ENCODE measurements around the gene MANSC1. TPM values are rescaled to one million over a fixed set of nuclear protein-coding genes. Genes with fewer than 3 reads are reported as not detected.

Gene MANSC1
- total RNA-seq, 1 donor from 2014 or later: 0.79 TPM

DNA sequence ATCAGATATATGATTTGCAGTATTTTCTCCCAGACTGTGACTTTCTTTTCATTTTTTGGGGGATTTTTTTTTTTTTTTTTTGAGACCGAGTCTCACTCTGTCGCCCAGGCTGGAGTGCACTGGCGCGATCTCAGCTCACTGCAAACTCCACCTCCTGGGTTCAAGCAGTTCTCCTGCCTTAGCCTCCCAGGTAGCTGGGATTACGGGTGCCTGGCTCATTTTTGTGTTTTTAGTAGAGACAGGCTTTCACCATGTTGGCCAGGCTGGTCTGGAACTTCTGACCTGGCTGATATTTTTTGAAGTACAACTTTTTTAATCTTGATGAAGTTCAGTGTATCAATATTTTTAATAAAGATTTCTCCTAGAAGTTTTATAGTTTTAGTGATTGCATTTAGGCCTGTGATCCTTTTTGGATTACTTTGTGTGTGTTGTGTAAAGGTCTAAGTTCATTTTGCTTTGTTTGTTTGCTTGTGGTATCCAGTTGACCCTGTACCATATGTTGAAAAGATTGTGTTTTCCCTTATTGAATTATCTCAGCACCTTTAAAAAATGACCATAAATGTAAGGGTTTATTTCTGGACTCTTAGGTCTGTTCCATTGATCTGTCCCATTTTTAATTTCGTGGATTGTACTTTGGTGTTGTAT, 31.0 kb upstream of the MANSC1 start:
- Histone ChIP-seq H3K36me3 (ENCODE audit: control insufficient read depth, insufficient read depth, low read length) (peaks cover 1% of the 10 kb centered on the region), H3K4me3 (ENCODE audit: low read depth, low read length) (no peak overlapping the region), H3K27me3 (ENCODE audit: control insufficient read depth, insufficient read depth, low read length) (no peaks in the 10 kb centered on the region)
- FAIRE-seq: no peak
- TF ChIP-seq, protein P1, sequence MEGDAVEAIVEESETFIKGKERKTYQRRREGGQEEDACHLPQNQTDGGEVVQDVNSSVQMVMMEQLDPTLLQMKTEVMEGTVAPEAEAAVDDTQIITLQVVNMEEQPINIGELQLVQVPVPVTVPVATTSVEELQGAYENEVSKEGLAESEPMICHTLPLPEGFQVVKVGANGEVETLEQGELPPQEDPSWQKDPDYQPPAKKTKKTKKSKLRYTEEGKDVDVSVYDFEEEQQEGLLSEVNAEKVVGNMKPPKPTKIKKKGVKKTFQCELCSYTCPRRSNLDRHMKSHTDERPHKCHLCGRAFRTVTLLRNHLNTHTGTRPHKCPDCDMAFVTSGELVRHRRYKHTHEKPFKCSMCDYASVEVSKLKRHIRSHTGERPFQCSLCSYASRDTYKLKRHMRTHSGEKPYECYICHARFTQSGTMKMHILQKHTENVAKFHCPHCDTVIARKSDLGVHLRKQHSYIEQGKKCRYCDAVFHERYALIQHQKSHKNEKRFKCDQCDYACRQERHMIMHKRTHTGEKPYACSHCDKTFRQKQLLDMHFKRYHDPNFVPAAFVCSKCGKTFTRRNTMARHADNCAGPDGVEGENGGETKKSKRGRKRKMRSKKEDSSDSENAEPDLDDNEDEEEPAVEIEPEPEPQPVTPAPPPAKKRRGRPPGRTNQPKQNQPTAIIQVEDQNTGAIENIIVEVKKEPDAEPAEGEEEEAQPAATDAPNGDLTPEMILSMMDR (IDR thresholded peaks at IDR 0.05; ENCODE audit: insufficient read depth, low read length, severe bottlenecking): no peak
- DNase-seq (ENCODE audit: low read depth): no peak

- Histone ChIP-seq H3K27me3 (ENCODE audit: control insufficient read depth, insufficient read depth, low read length) (no peaks in the 10 kb centered on the region), H3K4me3 (ENCODE audit: low read depth, low read length) (no peak overlapping the region), H3K36me3 (ENCODE audit: control insufficient read depth, insufficient read depth, low read length) (peaks cover 1% of the 10 kb centered on the region)
- FAIRE-seq: no peak
- TF ChIP-seq, protein P1 (IDR thresholded peaks at IDR 0.05; ENCODE audit: insufficient read depth, low read length, severe bottlenecking): no peak
- DNase-seq (ENCODE audit: low read depth): no peak
Measured at GRCh38 chr12:12379831-12380730, 30.0 kb upstream of the MANSC1 start.

- DNase-seq (ENCODE audit: low read depth) (no peak), FAIRE-seq (no peak)
- TF ChIP-seq, protein P1 (IDR thresholded peaks at IDR 0.05; ENCODE audit: insufficient read depth, low read length, severe bottlenecking): no peak
- H3K27me3 ChIP-seq (ENCODE audit: control insufficient read depth, insufficient read depth, low read length): no peaks in the 10 kb centered on the region
- H3K4me3 ChIP-seq (ENCODE audit: low read depth, low read length): no peak overlapping the region
- H3K36me3 ChIP-seq (ENCODE audit: control insufficient read depth, insufficient read depth, low read length): peaks cover 1% of the 10 kb centered on the region
Measured at GRCh38 chr12:12378616-12379015, 28.6 kb upstream of the MANSC1 start.

DNA sequence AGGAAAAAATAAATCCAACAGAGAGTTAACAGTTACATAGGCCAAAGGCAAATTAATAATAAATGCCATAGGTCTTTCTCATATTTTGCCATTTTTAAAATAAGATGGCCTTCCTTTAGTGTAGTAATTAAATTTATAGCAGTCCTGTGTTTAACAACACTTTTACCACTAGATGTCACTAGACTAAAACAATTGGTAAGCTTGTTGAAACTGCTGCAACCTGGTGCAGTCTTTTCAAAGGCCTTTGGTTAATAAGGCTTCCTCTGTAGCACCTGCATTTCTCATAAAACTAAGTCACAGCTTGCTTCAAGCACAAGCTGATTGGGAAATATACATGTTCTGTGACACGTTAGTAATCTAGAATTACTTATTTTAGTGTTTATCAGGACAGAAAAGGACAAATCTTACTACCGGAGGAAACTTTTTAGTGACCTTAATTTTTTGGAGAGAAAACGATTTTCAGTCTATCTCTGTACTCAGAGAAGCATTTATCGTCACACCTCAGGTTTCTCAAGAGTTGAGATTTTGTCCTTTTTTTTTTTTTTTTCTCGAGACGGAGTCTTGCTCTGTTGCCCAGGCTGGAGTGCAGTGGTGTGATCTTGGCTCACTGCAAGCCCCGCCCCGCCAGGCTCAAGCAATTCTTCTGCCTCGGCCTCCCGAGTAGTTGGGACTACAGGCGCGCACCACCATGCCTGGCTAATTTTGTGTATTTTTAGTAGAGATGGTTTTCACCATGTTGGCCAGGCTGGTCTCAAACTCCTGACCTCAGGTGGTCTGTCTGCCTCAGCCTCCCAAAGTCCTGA, 26.8 kb upstream of the MANSC1 start:
- H3K36me3 ChIP-seq (ENCODE audit: control insufficient read depth, insufficient read depth, low read length): no peaks in the 10 kb centered on the region
- TF ChIP-seq, protein P1 (IDR thresholded peaks at IDR 0.05; ENCODE audit: insufficient read depth, low read length, severe bottlenecking): peak; percentile 47
- peak; percentile 77 for DNase-seq (ENCODE audit: low read depth)
- FAIRE-seq: no peak
- H3K27me3 ChIP-seq (ENCODE audit: control insufficient read depth, insufficient read depth, low read length): no peaks in the 10 kb centered on the region
- H3K4me3 ChIP-seq (ENCODE audit: low read depth, low read length): no peak overlapping the region

DNA sequence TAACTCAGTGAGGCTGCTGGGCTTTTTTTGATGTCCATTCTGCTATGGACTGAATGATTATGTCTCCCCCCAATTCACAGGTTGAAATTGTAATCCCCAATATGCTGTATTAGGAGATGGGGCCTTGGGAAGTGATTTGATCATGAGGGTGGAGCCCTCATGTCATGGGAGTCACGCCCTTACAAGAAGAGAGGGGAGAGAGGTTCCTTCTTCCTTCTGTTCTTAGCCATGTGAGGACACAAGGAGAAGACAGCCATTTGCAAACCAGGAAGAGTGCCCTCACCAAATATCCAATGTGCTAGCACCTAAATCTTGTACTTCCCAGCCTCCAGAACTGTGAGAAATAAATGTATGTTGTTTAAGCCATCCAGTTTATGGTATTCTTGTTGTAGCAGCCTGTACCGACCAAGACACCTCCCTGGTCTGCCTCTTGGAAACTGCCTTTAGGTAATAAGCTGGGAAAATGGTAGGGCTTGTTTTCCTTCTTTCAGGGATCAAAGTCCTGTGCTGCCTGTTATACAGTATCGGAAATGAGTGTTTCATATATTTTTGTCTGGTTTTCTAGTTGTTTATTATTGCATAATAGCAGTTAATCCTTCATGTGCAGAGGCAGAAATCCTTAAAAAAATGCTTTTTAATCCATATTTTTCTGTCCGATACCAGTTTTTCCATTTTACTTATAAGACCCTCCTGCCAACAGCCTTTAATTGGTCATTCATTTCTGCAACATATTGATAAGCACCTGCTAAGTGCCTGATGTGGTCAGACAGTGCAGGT, 23.1 kb upstream of the MANSC1 start:
- no peaks in the 10 kb centered on the region for H3K27me3 ChIP-seq (ENCODE audit: control insufficient read depth, insufficient read depth, low read length)
- TF ChIP-seq, protein P1 (IDR thresholded peaks at IDR 0.05; ENCODE audit: insufficient read depth, low read length, severe bottlenecking): no peak
- DNase-seq (ENCODE audit: low read depth): no peak
- no peak for FAIRE-seq
- H3K4me3 ChIP-seq (ENCODE audit: low read depth, low read length): no peak overlapping the region
- no peaks in the 10 kb centered on the region for H3K36me3 ChIP-seq (ENCODE audit: control insufficient read depth, insufficient read depth, low read length)

Data from bronchial epithelial cell (primary cell).